ENCODE data around the gene VASH2. TPM values are rescaled to one million over a fixed set of nuclear protein-coding genes. Genes with fewer than 3 reads are reported as not detected.
A peak's percentile ranks its signal among the peaks of the same experiment; 100 is the strongest.

Gene VASH2
- total RNA-seq, 1 experiment from 2014 or later: 3.2 TPM

- ChIA-PET POLR2A (no interaction called here), CTCF (no interaction called here)
- Mint-ChIP-seq H3K27ac (ENCODE audit: unreplicated experiment) (no peak overlapping the region), H3K9me3 (ENCODE audit: unreplicated experiment) (no peaks in the 10 kb centered on the region), H3K27me3 (ENCODE audit: insufficient read depth, unreplicated experiment) (no peaks in the 10 kb centered on the region), H3K4me3 (ENCODE audit: unreplicated experiment) (no peak overlapping the region), H3K36me3 (ENCODE audit: insufficient read depth, unreplicated experiment) (no peaks in the 10 kb centered on the region), H3K4me1 (ENCODE audit: low read depth, unreplicated experiment) (no peaks in the 10 kb centered on the region)
- H3K27me3 ChIP-seq (replicated peaks; ENCODE audit: control insufficient read depth, insufficient read depth, low read length): no peaks in the 10 kb centered on the region
- H3K4me1 ChIP-seq: no peaks in the 10 kb centered on the region
- intact Hi-C loops (cut with micrococcal nuclease; ENCODE audit: unreplicated experiment): no loop called here
- BruUV-seq (replicated peaks): no TSS peak
- no peaks in the 10 kb centered on the region for H3K9me3 ChIP-seq
- H3K36me3 ChIP-seq (ENCODE audit: control insufficient read depth, insufficient read depth, low read length): no peaks in the 10 kb centered on the region
- no peak overlapping the region for H3K4me3 ChIP-seq (ENCODE audit: low read depth, low read length)
- no peak for TF ChIP-seq CTCF (IDR thresholded peaks at IDR 0.05; ENCODE audit: insufficient read depth in 1 of 2, low read depth in 1 of 2, low read length in 1 of 2, severe bottlenecking in 1 of 2, unreplicated experiment in 1 of 2)
- peak; percentile 21 to 56 for DNase-seq
These were observed 30.7 kb downstream of the VASH2 start for GRCh38 chr1:212981025-212981495.

- BruUV-seq (replicated peaks): no TSS peak
- TF ChIP-seq CTCF (IDR thresholded peaks at IDR 0.05; ENCODE audit: insufficient read depth in 1 of 2, low read depth in 1 of 2, low read length in 1 of 2, severe bottlenecking in 1 of 2, unreplicated experiment in 1 of 2): no peak
- H3K4me3 ChIP-seq (ENCODE audit: low read depth, low read length): no peak overlapping the region
- Mint-ChIP-seq H3K9me3 (ENCODE audit: unreplicated experiment) (no peaks in the 10 kb centered on the region), H3K4me3 (ENCODE audit: unreplicated experiment) (no peak overlapping the region), H3K4me1 (ENCODE audit: low read depth, unreplicated experiment) (no peaks in the 10 kb centered on the region), H3K27ac (ENCODE audit: unreplicated experiment) (no peak overlapping the region), H3K36me3 (ENCODE audit: insufficient read depth, unreplicated experiment) (no peaks in the 10 kb centered on the region), H3K27me3 (ENCODE audit: insufficient read depth, unreplicated experiment) (no peaks in the 10 kb centered on the region)
- POLR2A ChIA-PET: no interaction called here
- intact Hi-C loops (cut with micrococcal nuclease; ENCODE audit: unreplicated experiment): no loop called here
- H3K27me3 ChIP-seq (replicated peaks; ENCODE audit: control insufficient read depth, insufficient read depth, low read length): no peaks in the 10 kb centered on the region
- H3K4me1 ChIP-seq: no peaks in the 10 kb centered on the region
- H3K36me3 ChIP-seq (ENCODE audit: control insufficient read depth, insufficient read depth, low read length): no peaks in the 10 kb centered on the region
- CTCF ChIA-PET: no interaction called here
- no peak for DNase-seq
- no peaks in the 10 kb centered on the region for H3K9me3 ChIP-seq
These were observed 31.4 kb downstream of the VASH2 start for GRCh38 chr1:212981571-212982328.

- CTCF ChIA-PET: no interaction called here
- H3K4me1 ChIP-seq: no peaks in the 10 kb centered on the region
- no peaks in the 10 kb centered on the region for H3K27me3 ChIP-seq (replicated peaks; ENCODE audit: control insufficient read depth, insufficient read depth, low read length)
- no peaks in the 10 kb centered on the region for H3K9me3 ChIP-seq
- POLR2A ChIA-PET: no interaction called here
- no TSS peak for BruUV-seq (replicated peaks)
- no peaks in the 10 kb centered on the region for H3K27me3 Mint-ChIP-seq (ENCODE audit: insufficient read depth, unreplicated experiment)
- H3K4me3 Mint-ChIP-seq (ENCODE audit: unreplicated experiment): no peak overlapping the region
- no peaks in the 10 kb centered on the region for H3K9me3 Mint-ChIP-seq (ENCODE audit: unreplicated experiment)
- intact Hi-C loops (cut with micrococcal nuclease; ENCODE audit: unreplicated experiment): no loop called here
- no peak for TF ChIP-seq CTCF (IDR thresholded peaks at IDR 0.05; ENCODE audit: insufficient read depth in 1 of 2, low read depth in 1 of 2, low read length in 1 of 2, severe bottlenecking in 1 of 2, unreplicated experiment in 1 of 2)
- no peak overlapping the region for H3K4me3 ChIP-seq (ENCODE audit: low read depth, low read length)
- no peaks in the 10 kb centered on the region for H3K36me3 Mint-ChIP-seq (ENCODE audit: insufficient read depth, unreplicated experiment)
- H3K36me3 ChIP-seq (ENCODE audit: control insufficient read depth, insufficient read depth, low read length): no peaks in the 10 kb centered on the region
- H3K27ac Mint-ChIP-seq (ENCODE audit: unreplicated experiment): no peak overlapping the region
- H3K4me1 Mint-ChIP-seq (ENCODE audit: low read depth, unreplicated experiment): no peaks in the 10 kb centered on the region
- no peak for DNase-seq
These were observed 32.2 kb downstream of the VASH2 start for GRCh38 chr1:212982430-212983152.

Data from Caco-2 (cell line).